Activated naive CD8-positive, alpha-beta T cell treated with anti-CD3 and anti-CD28 coated beads, Interleukin-2, amount 10 ng/mL, durations not matched to agents 7 days and 5 days (primary cell): ENCODE results near the gene ZNF641. TPM values are rescaled to one million over a fixed set of nuclear protein-coding genes. Genes with fewer than 3 reads are reported as not detected.

Experiments
- ATAC-seq: fragments of 150-1000 bp; cut with Tn5 transposase; one replicate; pipeline ENCODE4 v1.10.0; 2021; ENCODE audit warnings: low read depth, moderate library complexity
- POLR2A ChIA-PET: fragments of 350-600 bp; sonication (Branson Sonifier 250); formaldehyde crosslinking; loops from one replicate; lab custom pipeline; 2021; ENCODE audit warnings: antibody characterized with exemption; lab: Charles Lee
- DNase-seq: peaks from one replicate; pipeline ENCODE4 v3.0.0; 2021
- H3K27ac Mint-ChIP-seq: one replicate; pipeline ENCODE4 v1.8.0; 2022; ENCODE audit warnings: mild to moderate bottlenecking, mixed read lengths
- H3K27me3 Mint-ChIP-seq: one replicate; pipeline ENCODE4 v1.8.0; 2022; ENCODE audit warnings: mild to moderate bottlenecking, moderate library complexity, mixed read lengths
- H3K36me3 Mint-ChIP-seq: one replicate; pipeline ENCODE4 v1.8.0; 2021; ENCODE audit warnings: mild to moderate bottlenecking, mixed read lengths
- H3K4me1 Mint-ChIP-seq: one replicate; pipeline ENCODE4 v1.8.0; 2021; ENCODE audit warnings: mixed read lengths
- H3K4me3 Mint-ChIP-seq: one replicate; pipeline ENCODE4 v1.8.0; 2022; ENCODE audit warnings: mild to moderate bottlenecking, moderate library complexity, mixed read lengths
- H3K9me3 Mint-ChIP-seq: one replicate; pipeline ENCODE4 v1.8.0; 2021; ENCODE audit warnings: mixed read lengths
- total RNA-seq, 2 experiments: library from RNA; stranded (reverse); gene quantifications; one replicate each; pipeline ENCODE4 v1.2.3, GENCODE V29; 2021

The ZNF641 gene
- total RNA-seq, 2 experiments from 2014 or later = 21.3 to 32.0 TPM

DNA sequence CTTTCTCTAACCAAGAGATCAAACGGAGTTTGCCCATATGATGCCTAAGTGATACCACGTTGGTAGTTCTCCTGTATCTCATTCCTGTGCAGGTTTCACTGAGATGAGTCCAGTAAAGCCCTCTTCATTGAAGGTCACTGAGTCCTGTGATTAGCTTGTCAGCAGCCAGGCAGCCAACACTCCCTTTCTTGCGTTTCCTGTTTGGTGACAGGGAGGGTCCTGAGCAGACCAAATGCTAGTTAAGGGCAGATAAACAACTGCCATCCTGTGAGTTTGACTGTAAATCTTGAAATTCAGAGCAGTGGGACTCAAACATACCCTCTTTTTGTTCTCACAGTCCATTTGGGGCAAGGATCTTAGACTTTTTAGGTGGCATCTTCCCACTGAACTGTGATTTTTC, 39.4 kb downstream of the ZNF641 start:
- POLR2A ChIA-PET = no interaction called here
- ATAC-seq = no peak
- DNase-seq = no peak
- peaks cover 2% of the 10 kb centered on the region for H3K27me3 Mint-ChIP-seq
- peaks cover 8% of the 10 kb centered on the region for H3K9me3 Mint-ChIP-seq
- no peaks in the 10 kb centered on the region for H3K36me3 Mint-ChIP-seq
- H3K4me3 Mint-ChIP-seq = no peak overlapping the region
- no peaks in the 10 kb centered on the region for H3K4me1 Mint-ChIP-seq
- no peak overlapping the region for H3K27ac Mint-ChIP-seq

DNA sequence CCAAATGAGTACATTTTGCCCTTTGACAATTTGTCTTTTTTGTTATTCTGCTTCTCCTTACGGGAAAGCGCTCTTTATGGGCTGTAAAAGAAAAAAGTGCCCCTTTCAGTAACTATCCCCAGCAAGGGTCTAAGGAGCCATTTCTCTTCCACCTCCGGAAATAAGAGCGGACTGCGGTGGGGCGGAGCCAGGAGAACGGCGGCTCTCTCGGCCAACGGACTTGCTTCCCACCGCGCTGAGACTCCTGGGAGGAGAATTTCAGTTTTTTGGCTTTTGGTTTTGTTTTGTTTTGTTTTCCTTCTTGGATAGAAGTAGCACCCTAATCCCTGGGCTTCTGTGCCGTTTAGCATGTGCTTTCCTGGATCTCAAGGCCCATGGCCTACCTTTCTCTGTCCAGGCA, 43.5 kb downstream of the ZNF641 start:
- Mint-ChIP-seq H3K9me3 (peaks cover 1% of the 10 kb centered on the region), H3K36me3 (no peaks in the 10 kb centered on the region), H3K27me3 (peaks cover 2% of the 10 kb centered on the region), H3K27ac (no peak overlapping the region), H3K4me3 (no peak overlapping the region), H3K4me1 (no peaks in the 10 kb centered on the region)
- POLR2A ChIA-PET = no interaction called here
- DNase-seq (no peak), ATAC-seq (no peak)

DNA sequence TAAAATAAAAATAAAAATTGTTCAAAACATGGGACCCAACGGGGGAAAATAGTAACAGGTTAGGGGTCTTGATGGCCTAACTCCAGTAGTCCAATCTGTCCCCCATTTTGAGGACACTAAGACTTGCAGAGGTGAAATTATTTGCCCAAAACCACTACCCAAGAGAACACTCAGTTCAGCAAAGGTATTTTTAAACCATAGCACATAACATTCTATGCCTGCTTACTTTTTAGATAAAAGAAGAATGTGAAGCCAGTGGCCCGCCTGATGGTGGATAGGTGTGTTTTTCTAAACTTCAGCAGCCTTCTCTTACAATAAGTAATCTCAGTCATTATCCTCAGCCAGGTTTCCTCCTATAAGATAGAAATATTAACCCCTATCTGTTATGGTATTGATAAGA, 45.5 kb downstream of the ZNF641 start:
- H3K4me1 Mint-ChIP-seq = no peaks in the 10 kb centered on the region
- ATAC-seq = no peak
- H3K27me3 Mint-ChIP-seq = no peaks in the 10 kb centered on the region
- no peaks in the 10 kb centered on the region for H3K36me3 Mint-ChIP-seq
- no peak for DNase-seq
- POLR2A ChIA-PET = no interaction called here
- no peak overlapping the region for H3K4me3 Mint-ChIP-seq
- no peaks in the 10 kb centered on the region for H3K9me3 Mint-ChIP-seq
- H3K27ac Mint-ChIP-seq = no peak overlapping the region

DNA sequence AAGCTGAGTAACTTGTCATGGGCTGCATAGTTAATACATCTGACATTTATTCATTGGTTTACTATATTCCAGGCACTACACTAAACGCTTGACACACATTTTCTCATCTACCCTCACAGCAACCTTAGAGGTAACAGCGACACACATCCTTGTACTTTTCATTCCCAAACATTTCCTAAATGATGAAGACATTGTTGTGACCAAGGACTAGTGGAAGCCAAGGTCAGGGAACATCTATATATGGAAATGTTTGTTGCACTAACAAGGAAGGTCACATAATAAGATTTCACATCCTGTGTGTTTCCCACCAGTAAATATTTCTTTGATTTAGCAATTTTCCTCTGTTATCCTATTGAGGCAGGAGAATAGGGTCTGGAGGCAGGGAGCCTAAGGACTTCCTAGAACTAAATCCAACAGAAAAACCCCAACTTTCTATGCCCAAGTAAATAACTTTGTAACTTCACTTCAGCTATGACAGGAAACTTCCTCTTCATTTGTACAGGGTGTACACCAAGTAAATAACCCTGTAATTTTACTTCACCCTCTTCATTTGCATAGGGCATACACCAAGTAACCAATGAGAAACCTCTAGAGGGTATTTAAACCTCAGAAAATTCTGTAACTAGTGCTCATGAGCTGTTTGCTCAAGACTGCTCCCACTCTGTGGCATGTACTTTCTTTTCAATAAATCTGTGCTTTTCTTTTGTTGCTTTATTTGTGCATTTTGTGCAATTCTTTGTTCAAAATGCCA, 48.4 kb downstream of the ZNF641 start:
- Mint-ChIP-seq H3K27ac (no peak overlapping the region), H3K9me3 (no peaks in the 10 kb centered on the region), H3K36me3 (no peaks in the 10 kb centered on the region), H3K4me1 (peaks cover under 1% of the 10 kb centered on the region), H3K4me3 (no peak overlapping the region), H3K27me3 (peaks cover 9% of the 10 kb centered on the region)
- POLR2A ChIA-PET = no interaction called here
- ATAC-seq (no peak), DNase-seq (no peak)

DNA sequence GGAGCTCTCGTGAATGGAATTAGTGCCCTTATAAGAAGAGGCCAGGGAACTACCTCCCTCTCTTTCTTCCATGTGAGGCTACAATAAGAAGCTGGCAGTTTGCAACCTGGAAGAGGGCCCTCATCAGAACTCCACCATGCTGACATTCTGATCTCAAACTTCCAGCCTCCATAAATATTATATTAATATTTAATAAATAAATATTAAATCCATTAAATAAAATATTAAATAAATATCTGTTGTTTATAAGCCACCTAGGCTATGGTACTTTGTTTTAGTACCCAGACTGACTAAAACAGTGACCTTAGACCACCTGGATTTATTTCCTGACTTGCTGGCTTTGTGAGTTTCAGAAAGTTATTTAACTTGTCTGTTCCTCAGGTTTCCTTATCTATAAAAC, 49.9 kb downstream of the ZNF641 start:
- peaks cover 11% of the 10 kb centered on the region for H3K4me1 Mint-ChIP-seq

DNA sequence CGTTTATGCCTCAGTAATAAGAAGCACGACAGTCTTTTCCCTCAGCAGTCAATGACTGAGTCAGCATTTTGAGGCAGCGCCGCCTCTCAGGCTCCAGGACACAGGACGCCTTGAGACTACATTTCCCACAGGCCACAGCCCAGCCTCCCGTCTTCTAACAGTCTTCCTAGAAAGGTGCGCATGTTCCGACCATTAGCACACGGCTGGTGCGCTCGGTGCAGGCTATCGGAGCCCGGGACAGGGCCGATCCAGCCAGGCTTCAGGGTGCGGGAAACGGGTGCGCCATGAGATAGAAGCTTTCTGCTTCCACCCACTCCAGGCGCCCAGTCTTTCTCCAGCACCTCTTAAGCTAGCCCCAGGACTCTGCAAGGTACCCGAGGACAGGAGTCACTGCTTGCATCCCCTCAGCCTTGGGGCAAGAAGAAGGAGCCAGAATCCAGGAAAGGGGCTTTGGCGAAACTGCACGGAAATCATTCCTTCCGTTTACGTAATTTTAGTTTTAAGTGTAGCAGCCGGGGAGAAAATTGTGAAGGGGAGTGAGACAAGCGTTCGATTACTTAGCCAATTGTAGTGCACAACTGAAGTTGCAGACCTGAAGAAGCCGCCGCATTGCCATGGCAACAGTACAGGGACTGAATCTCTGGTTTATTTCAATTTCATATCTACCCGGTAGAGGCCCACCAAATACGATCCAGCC, 54.0 kb downstream of the ZNF641 start:
- DNase-seq (peak; percentile 48), ATAC-seq (peak; percentile 92)
- Mint-ChIP-seq H3K4me1 (peaks cover 11% of the 10 kb centered on the region), H3K9me3 (no peaks in the 10 kb centered on the region), H3K27me3 (peaks cover 9% of the 10 kb centered on the region), H3K36me3 (no peaks in the 10 kb centered on the region), H3K27ac (no peak overlapping the region), H3K4me3 (peak overlapping the region; percentile 77)
- POLR2A ChIA-PET = no interaction called here

More for the DNA sequence above, 49.9 kb downstream of the ZNF641 start:
- DNase-seq = no peak
- Mint-ChIP-seq H3K9me3 (no peaks in the 10 kb centered on the region), H3K27ac (no peak overlapping the region), H3K36me3 (no peaks in the 10 kb centered on the region), H3K4me3 (no peak overlapping the region), H3K27me3 (peaks cover 9% of the 10 kb centered on the region)
- no peak for ATAC-seq
- POLR2A ChIA-PET = no interaction called here

DNA sequence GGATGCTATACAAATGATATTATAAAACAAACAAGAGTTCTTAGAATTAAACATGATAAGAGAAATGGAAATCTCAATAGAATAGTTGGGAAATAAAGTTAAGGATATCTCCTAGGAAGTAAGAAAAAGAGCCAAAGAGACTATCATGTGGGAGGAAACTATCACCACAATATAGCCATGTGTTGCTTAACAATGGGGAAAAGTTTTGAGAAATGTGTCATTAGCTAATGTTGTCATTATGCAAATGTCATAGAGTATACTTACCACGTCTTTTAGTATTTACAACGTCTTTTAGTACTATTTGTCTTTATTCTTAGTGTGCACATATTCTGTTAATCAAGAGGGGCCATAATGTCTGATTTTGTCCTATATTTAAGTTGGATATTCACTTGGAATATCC, 58.7 kb downstream of the ZNF641 start:
- DNase-seq (no peak), ATAC-seq (no peak)
- Mint-ChIP-seq H3K9me3 (no peaks in the 10 kb centered on the region), H3K27ac (no peak overlapping the region), H3K4me3 (no peak overlapping the region), H3K4me1 (peaks cover 10% of the 10 kb centered on the region), H3K27me3 (peaks cover 2% of the 10 kb centered on the region), H3K36me3 (no peaks in the 10 kb centered on the region)
- POLR2A ChIA-PET = no interaction called here

DNA sequence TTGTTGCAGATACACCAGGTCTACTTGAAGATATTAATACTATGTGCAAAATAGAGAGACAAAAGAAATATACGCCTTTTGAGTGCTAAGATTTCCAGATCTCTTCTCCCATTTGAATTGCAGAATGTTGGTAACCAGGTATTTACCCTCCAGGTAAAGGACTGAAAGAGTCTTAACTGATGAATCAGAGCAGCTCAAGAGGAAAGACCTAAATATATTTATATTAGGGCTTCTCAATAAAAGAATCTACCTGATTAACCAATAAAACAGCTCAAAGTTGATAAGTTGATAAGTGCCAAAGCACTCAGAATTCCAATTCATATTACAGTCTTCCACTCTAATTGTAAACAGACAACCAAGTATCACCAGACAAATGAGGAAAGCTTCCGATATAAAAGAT, 59.2 kb downstream of the ZNF641 start:
- Mint-ChIP-seq H3K27ac (no peak overlapping the region), H3K4me1 (peaks cover 9% of the 10 kb centered on the region), H3K9me3 (no peaks in the 10 kb centered on the region), H3K27me3 (peaks cover 2% of the 10 kb centered on the region), H3K36me3 (no peaks in the 10 kb centered on the region), H3K4me3 (no peak overlapping the region)
- ATAC-seq (no peak), DNase-seq (no peak)
- POLR2A ChIA-PET = no interaction called here

DNA sequence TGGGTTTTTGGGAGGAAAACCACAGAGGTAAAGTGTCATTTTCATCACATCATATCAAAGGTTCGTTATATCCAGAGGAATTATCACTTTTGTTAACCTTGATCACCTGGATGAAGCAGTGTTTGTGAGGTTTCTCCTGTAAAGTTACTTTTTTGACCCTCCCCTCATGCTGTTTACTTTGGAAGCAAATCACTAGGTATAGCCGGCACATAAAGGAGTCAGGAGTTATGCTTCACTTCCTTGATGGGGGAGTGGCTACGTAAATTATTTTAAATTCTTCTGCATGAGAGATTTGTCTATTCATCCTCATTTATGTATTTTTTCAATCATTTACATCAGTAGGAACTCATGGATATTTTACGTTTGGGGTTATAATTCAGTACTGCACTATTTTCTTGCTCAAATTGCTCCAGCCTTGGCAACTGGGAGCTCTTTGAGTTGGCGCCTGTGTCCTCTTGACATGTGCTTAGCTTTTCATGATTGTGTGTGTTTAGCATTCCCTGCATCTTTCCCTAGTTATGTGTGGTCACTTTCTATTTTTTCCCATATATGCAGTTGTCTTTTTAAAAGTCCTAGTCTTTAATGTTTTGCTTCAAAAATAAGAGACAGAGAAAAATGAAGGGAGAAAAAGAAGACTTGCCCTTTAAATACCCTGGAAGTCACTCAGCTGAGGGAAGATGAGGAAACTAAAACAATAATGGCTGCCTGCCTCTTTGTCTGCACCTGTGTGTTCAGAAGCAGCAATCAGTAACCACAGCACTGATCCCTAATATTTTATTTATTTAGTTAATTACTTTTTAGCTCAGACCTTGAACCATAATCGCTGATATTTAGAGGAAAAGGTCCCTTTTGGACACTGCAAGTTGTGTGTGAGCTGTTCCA, 62.1 kb downstream of the ZNF641 start:
- no peak overlapping the region for H3K4me3 Mint-ChIP-seq
- peaks cover 2% of the 10 kb centered on the region for H3K27me3 Mint-ChIP-seq
- H3K4me1 Mint-ChIP-seq = peaks cover 16% of the 10 kb centered on the region
- H3K9me3 Mint-ChIP-seq = peaks cover 9% of the 10 kb centered on the region
- ATAC-seq (no peak), DNase-seq (no peak)
- H3K27ac Mint-ChIP-seq = no peak overlapping the region
- POLR2A ChIA-PET = interaction anchor here (0.6 kb wide), 2 partner anchors 11 to 89 kb away, joined by 3 read pairs; no protein-coding TSS in a partner anchor
- H3K36me3 Mint-ChIP-seq = peaks cover 4% of the 10 kb centered on the region

Other genes with a start within 250 kb of the ZNF641 start
- gene SENP1, start 244.8 kb downstream of the ZNF641 start, total RNA-seq = 10 to 100 TPM; 36.2 to 43.4 TPM
- gene PFKM, start 231.6 kb downstream of the ZNF641 start, total RNA-seq = 10 to 100 TPM; 23.9 to 26.2 TPM
- 10 to 100 TPM; 47.6 to 53.9 TPM for gene ASB8, start 193.4 kb downstream of the ZNF641 start, total RNA-seq
- under 1 TPM; 0.57 to 0.58 TPM for gene CCDC184, start 167.3 kb downstream of the ZNF641 start, total RNA-seq
- not detected for gene OR10AD1, start 147.6 kb downstream of the ZNF641 start, total RNA-seq
- gene ANP32D, start 121.6 kb upstream of the ZNF641 start, total RNA-seq = not detected
- gene C12orf54, start 131.6 kb upstream of the ZNF641 start, total RNA-seq = not detected
- not detected for gene OR8S1, start 174.7 kb upstream of the ZNF641 start, total RNA-seq
- gene LALBA, start 219.1 kb upstream of the ZNF641 start, total RNA-seq = not detected